Endothelial cell of umbilical vein (primary cell): Measurements from ENCODE around the gene NEDD4L. TPM values are rescaled to one million over a fixed set of nuclear protein-coding genes. Genes with fewer than 3 reads are reported as not detected.

Experiments
- BruUV-seq: library from RNA; stranded (reverse); fragments of 400-500 nt; replicated peaks from 2 replicates; lab custom pipeline; 2021; lab: Mats Ljungman, UMichigan
- CTCF ChIA-PET: fragments of 300-600, 350-600 bp; sonication (Branson Sonifier 250); formaldehyde crosslinking; loops from one replicate; lab custom pipeline; 2021; ENCODE audit warnings: antibody characterized with exemption, inconsistent platforms; lab: Charles Lee
- POLR2A ChIA-PET: fragments of 300-600, 350-600 bp; sonication (Branson Sonifier 250); formaldehyde crosslinking; loops from one replicate; lab custom pipeline; 2021; ENCODE audit warnings: antibody characterized with exemption, inconsistent platforms; lab: Charles Lee
- DNase-seq: peaks from one replicate; pipeline ENCODE4 v3.0.0-alpha.2; 2011; ENCODE audit warnings: low read depth, low spot score
- FAIRE-seq: peaks from 2 replicates; lab custom pipeline; 2011; peaks lifted over from hg19 to GRCh38; lab: Jason Lieb, UNC
- H2AFZ ChIP-seq: 2 replicates; pipeline ENCODE4 v1.6.0; 2012; ENCODE audit warnings: low read depth, low read length, control low read depth, inconsistent platforms
- H3K27ac ChIP-seq: 2 replicates; pipeline ENCODE4 v1.5.1; 2011; ENCODE audit warnings: low read depth, mild to moderate bottlenecking, control low read depth, low read length, moderate library complexity; ENCODE audit not compliant: insufficient read depth
- H3K27me3 ChIP-seq, 2 experiments: 2 replicates each; pipeline versions ENCODE4 v1.6.0 to v1.6.1; 2011; ENCODE audit warnings: low read length in 2 of 2, mixed read lengths in 1 of 2; ENCODE audit not compliant: control insufficient read depth in 2 of 2, insufficient read depth in 2 of 2
- H3K36me3 ChIP-seq, 2 experiments: 2 replicates in 1 of 2; 3 replicates in 1 of 2; pipeline ENCODE4 v1.5.1; 2011; ENCODE audit warnings: low read length in 2 of 2, mild to moderate bottlenecking in 1 of 2, moderate library complexity in 1 of 2; ENCODE audit not compliant: control insufficient read depth in 2 of 2, insufficient read depth in 2 of 2; ENCODE audit errors: extremely low read depth in 1 of 2
- H3K4me1 ChIP-seq: 3 replicates; pipeline ENCODE4 v1.5.1; 2011; ENCODE audit warnings: mild to moderate bottlenecking, low read length; ENCODE audit not compliant: control insufficient read depth, insufficient read depth; ENCODE audit errors: extremely low read depth
- H3K4me2 ChIP-seq: 2 replicates; pipeline ENCODE4 v1.6.1; 2011; ENCODE audit warnings: low read length, control low read depth, mixed read lengths; ENCODE audit not compliant: insufficient read depth
- H3K4me3 ChIP-seq, 3 experiments: fragments of 200-600 bp in 1 of 3; sonication (generic), shearing (Covaris generic) in 1 of 3; replicated peaks in 1 of 3; 2 replicates each; pipeline ENCODE4 v1.5.1; 2011 to 2016; ENCODE audit warnings: control low read depth in 3 of 3, low read length in 3 of 3, mild to moderate bottlenecking in 2 of 3, inconsistent platforms in 1 of 3, low read depth in 1 of 3, moderate library complexity in 1 of 3; ENCODE audit not compliant: insufficient read depth in 1 of 3
- H3K79me2 ChIP-seq: 2 replicates; pipeline ENCODE4 v1.6.0; 2012; ENCODE audit warnings: low read length, inconsistent platforms; ENCODE audit not compliant: control insufficient read depth, insufficient read depth
- H3K9ac ChIP-seq: replicated peaks from 2 replicates; pipeline ENCODE3; 2011; ENCODE audit warnings: low read length, control low read depth; ENCODE audit not compliant: insufficient read depth; ENCODE audit errors: extremely low read depth
- H3K9me1 ChIP-seq: replicated peaks from 3 replicates; pipeline ENCODE4 v1.6.0; 2011; ENCODE audit warnings: mild to moderate bottlenecking, low read length; ENCODE audit not compliant: control insufficient read depth, insufficient read depth; ENCODE audit errors: extremely low read depth
- H3K9me3 ChIP-seq: replicated peaks from 2 replicates; pipeline ENCODE4 v1.5.1; 2012; ENCODE audit warnings: low read length, inconsistent platforms; ENCODE audit not compliant: control insufficient read depth, insufficient read depth
- H4K20me1 ChIP-seq: replicated peaks from 2 replicates; pipeline ENCODE3; 2011; ENCODE audit warnings: mild to moderate bottlenecking, low read length; ENCODE audit not compliant: control insufficient read depth, insufficient read depth; ENCODE audit errors: extremely low read depth
- GATA2 ChIP-seq: IDR thresholded peaks from 2 replicates; pipeline ENCODE4 v1.7.0; 2011; ENCODE audit warnings: low read depth, mild to moderate bottlenecking, moderate library complexity, mixed read lengths, low read length; ENCODE audit not compliant: insufficient read length, insufficient read depth
- JUN ChIP-seq: IDR thresholded peaks from 2 replicates; pipeline ENCODE4 v1.6.1; 2011; ENCODE audit warnings: borderline replicate concordance, low read depth; ENCODE audit not compliant: insufficient read length, insufficient read depth
- MYC ChIP-seq: IDR thresholded peaks from one replicate; pipeline ENCODE4 v1.6.1; 2011; ENCODE audit warnings: mild to moderate bottlenecking, low read depth, low read length
- POLR2A ChIP-seq: IDR thresholded peaks from 2 replicates; pipeline ENCODE4 v1.6.1; 2012; ENCODE audit warnings: low read depth, mild to moderate bottlenecking, control low read depth, low read length
- POLR2AphosphoS5 ChIP-seq: IDR thresholded peaks from 2 replicates; pipeline ENCODE4 v1.6.1; 2012; ENCODE audit warnings: low read depth, mild to moderate bottlenecking, control low read depth, low read length, moderate library complexity; ENCODE audit not compliant: insufficient read depth
- dilution Hi-C: fragments of 300-500 bp; cut with MboI; formaldehyde crosslinking; loops from one replicate; pipeline ENCODE4 v1.15.0; 2019; ENCODE audit warnings: low sequenced_read_pairs; ENCODE audit not compliant: extremely low pct_ligation_motif_present
- intact Hi-C: fragments of 100-400 bp; cut with micrococcal nuclease; formaldehyde crosslinking; loops from one replicate; pipeline ENCODE4 v1.10.0; 2022
- polyA plus RNA-seq, 4 experiments: library from polyadenylated mRNA; depleted of rRNA in 3 of 4; stranded (reverse) in 3 of 4; unstranded in 1 of 4; fragments of >200 nt; gene quantifications; 2 replicates each; pipeline versions ENCODE4 v1.2.1 to v1.2.3, GENCODE V29; 2011 to 2012; ENCODE audit warnings: missing spikeins in 1 of 4
- total RNA-seq: library from RNA; stranded (reverse); gene quantifications from 2 replicates; pipeline ENCODE4 v1.2.3, GENCODE V29; 2021
- TF ChIP-seq, protein P1 (sequence below): IDR thresholded peaks from 2 replicates; pipeline ENCODE4 v1.6.1; 2011; ENCODE audit not compliant: insufficient read depth, insufficient read length
- TF ChIP-seq, protein P2 (sequence below), 2 donors: IDR thresholded peaks; 1 replicate in 1 of 2; 2 replicates in 1 of 2; pipeline ENCODE4 v1.5.1; 2011; ENCODE audit warnings: low read length in 2 of 2, mild to moderate bottlenecking in 2 of 2, moderate library complexity in 2 of 2, control low read depth in 1 of 2, inconsistent platforms in 1 of 2, low read depth in 1 of 2; ENCODE audit not compliant: insufficient read depth in 1 of 2; ENCODE audit errors: extremely low read depth in 1 of 2

Gene NEDD4L
- total and polyA plus RNA-seq, 2 donors (not counting 3 experiments of a cell fraction or from before 2014, with no cell fraction given): 20.5 to 78.9 TPM

- ChIA-PET POLR2A (no interaction called here), CTCF (interaction anchor here (0.7 to 1.1 kb wide), 3 partner anchors 8 to 90 kb away, joined by 3 read pairs; no protein-coding TSS in a partner anchor)
- H3K9me1 ChIP-seq: no peaks in the 10 kb centered on the region
- no peak overlapping the region for H3K9ac ChIP-seq
- DNase-seq: no peak
- intact Hi-C loops: no loop called here
- no peaks in the 10 kb centered on the region for H3K27me3 ChIP-seq
- H2AFZ ChIP-seq: no peak overlapping the region
- H3K79me2 ChIP-seq: no peaks in the 10 kb centered on the region
- FAIRE-seq: no peak
- no peaks in the 10 kb centered on the region for H4K20me1 ChIP-seq
- TF ChIP-seq, protein P1, sequence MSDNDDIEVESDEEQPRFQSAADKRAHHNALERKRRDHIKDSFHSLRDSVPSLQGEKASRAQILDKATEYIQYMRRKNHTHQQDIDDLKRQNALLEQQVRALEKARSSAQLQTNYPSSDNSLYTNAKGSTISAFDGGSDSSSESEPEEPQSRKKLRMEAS: no peak
- TF ChIP-seq GATA2 (no peak), JUN (no peak), POLR2AphosphoS5 (no peak), MYC (no peak), POLR2A (no peak)
- TF ChIP-seq, protein P2, sequence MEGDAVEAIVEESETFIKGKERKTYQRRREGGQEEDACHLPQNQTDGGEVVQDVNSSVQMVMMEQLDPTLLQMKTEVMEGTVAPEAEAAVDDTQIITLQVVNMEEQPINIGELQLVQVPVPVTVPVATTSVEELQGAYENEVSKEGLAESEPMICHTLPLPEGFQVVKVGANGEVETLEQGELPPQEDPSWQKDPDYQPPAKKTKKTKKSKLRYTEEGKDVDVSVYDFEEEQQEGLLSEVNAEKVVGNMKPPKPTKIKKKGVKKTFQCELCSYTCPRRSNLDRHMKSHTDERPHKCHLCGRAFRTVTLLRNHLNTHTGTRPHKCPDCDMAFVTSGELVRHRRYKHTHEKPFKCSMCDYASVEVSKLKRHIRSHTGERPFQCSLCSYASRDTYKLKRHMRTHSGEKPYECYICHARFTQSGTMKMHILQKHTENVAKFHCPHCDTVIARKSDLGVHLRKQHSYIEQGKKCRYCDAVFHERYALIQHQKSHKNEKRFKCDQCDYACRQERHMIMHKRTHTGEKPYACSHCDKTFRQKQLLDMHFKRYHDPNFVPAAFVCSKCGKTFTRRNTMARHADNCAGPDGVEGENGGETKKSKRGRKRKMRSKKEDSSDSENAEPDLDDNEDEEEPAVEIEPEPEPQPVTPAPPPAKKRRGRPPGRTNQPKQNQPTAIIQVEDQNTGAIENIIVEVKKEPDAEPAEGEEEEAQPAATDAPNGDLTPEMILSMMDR (IDR thresholded peaks at IDR 0.05; ENCODE audit: extremely low read depth in 1 of 2, insufficient read depth in 1 of 2, low read depth in 1 of 2, low read length in 2 of 2): no peak
- H3K4me2 ChIP-seq: no peak overlapping the region
- H3K27ac ChIP-seq: no peak overlapping the region
- dilution Hi-C loops: no loop called here
- no peaks in the 10 kb centered on the region for H3K4me1 ChIP-seq
- no TSS peak for BruUV-seq
- H3K36me3 ChIP-seq: peaks cover 0 to 11% of the 10 kb centered on the region in 2 experiments
- no peaks in the 10 kb centered on the region for H3K9me3 ChIP-seq
- no peak overlapping the region for H3K4me3 ChIP-seq
Measured at GRCh38 chr18:58348951-58349350, 304.9 kb downstream of the NEDD4L start.
